Measurements from ENCODE around the gene KCNV2. TPM values are rescaled to one million over a fixed set of nuclear protein-coding genes. Genes with fewer than 3 reads are reported as not detected.

KCNV2 gene
- total RNA-seq, 1 experiment from 2014 or later: not detected

DNA sequence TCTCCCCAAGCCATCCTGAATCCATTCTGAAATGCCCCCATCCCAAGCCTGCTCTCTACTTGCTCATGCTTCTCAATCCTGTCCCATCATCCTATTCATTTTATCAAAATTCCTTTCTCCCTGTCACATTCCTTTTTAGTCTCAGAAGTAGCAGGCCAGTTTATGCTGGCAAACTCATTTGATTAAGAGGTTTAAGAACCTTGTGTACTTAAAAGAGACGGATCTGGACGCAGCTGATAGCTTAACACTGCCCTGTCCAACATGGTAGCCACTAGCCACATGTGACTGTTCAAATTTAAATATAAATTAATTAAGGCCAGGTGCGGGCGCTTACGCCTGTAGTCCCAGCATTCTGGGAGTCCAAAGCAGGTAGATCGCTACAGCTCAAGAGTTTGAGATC, 5.6 kb upstream of the KCNV2 start:
- no peak for DNase-seq (ENCODE audit: low read depth)
- in situ Hi-C loops (cut with HindIII; ENCODE audit: low pct_unique_long_range_greater_than_20kb, low sequenced_read_pairs): no loop called here

DNA sequence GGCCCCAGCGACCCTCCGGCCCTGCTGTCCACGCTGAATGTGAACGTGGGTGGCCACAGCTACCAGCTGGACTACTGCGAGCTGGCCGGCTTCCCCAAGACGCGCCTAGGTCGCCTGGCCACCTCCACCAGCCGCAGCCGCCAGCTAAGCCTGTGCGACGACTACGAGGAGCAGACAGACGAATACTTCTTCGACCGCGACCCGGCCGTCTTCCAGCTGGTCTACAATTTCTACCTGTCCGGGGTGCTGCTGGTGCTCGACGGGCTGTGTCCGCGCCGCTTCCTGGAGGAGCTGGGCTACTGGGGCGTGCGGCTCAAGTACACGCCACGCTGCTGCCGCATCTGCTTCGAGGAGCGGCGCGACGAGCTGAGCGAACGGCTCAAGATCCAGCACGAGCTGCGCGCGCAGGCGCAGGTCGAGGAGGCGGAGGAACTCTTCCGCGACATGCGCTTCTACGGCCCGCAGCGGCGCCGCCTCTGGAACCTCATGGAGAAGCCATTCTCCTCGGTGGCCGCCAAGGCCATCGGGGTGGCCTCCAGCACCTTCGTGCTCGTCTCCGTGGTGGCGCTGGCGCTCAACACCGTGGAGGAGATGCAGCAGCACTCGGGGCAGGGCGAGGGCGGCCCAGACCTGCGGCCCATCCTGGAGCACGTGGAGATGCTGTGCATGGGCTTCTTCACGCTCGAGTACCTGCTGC, 839 bp downstream of the KCNV2 start:
- DNase-seq (ENCODE audit: low read depth): no peak
- in situ Hi-C loops (cut with HindIII; ENCODE audit: low pct_unique_long_range_greater_than_20kb, low sequenced_read_pairs): no loop called here

DNA sequence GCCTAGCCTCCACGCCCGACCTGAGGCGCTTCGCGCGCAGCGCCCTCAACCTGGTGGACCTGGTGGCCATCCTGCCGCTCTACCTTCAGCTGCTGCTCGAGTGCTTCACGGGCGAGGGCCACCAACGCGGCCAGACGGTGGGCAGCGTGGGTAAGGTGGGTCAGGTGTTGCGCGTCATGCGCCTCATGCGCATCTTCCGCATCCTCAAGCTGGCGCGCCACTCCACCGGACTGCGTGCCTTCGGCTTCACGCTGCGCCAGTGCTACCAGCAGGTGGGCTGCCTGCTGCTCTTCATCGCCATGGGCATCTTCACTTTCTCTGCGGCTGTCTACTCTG, 1.4 kb downstream of the KCNV2 start:
- in situ Hi-C loops (cut with HindIII; ENCODE audit: low pct_unique_long_range_greater_than_20kb, low sequenced_read_pairs): no loop called here

DNA sequence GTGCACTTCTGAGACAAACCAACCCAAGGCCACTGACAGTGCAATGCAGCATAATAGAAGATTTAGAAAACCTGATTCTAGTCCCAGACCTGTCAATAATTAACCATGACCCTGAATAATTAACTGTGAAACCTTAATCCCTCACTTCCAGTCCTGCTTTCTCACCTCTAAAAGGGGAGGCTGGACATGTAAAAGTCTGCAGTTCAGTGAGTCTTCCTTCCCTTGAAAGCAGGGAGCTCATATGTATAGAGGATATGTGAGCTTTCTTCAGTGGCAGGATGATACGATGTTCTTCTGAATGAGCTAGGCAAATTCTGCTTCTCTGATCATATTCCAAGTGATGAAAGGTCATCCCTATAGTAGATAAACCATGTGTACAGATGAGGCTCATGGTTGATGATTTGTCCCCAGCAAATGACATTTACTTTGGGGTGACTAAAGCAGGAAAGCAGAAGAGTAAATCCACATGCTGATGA, 2.9 kb downstream of the KCNV2 start:
- peak; percentile 42 for DNase-seq (ENCODE audit: low read depth)

More for the DNA sequence above, 1.4 kb downstream of the KCNV2 start:
- DNase-seq (ENCODE audit: low read depth): no peak

DNA sequence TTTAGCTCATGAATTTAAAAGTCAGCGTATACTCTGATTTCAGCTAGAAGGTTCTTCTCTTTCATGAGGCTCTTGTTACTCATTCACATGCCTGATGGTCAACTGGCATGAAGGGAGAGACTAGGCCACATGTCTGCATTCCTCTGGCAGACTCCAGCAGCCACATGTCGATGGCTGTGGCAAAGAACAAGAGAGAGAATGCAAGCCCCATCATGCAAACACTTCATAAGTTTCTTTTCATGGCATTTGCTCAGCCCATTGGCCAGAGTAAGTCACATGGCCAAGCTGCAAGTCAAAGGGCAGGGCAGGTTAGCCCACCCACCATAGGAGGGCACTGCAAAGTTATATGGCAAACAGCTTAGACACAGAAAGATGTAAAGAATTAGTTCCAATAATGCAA, 5.4 kb downstream of the KCNV2 start:
- DNase-seq (ENCODE audit: low read depth): peak; percentile 36
- in situ Hi-C loops (cut with HindIII; ENCODE audit: low pct_unique_long_range_greater_than_20kb, low sequenced_read_pairs): no loop called here

More for the DNA sequence above, 2.9 kb downstream of the KCNV2 start:
- in situ Hi-C loops (cut with HindIII; ENCODE audit: low pct_unique_long_range_greater_than_20kb, low sequenced_read_pairs): no loop called here

DNA sequence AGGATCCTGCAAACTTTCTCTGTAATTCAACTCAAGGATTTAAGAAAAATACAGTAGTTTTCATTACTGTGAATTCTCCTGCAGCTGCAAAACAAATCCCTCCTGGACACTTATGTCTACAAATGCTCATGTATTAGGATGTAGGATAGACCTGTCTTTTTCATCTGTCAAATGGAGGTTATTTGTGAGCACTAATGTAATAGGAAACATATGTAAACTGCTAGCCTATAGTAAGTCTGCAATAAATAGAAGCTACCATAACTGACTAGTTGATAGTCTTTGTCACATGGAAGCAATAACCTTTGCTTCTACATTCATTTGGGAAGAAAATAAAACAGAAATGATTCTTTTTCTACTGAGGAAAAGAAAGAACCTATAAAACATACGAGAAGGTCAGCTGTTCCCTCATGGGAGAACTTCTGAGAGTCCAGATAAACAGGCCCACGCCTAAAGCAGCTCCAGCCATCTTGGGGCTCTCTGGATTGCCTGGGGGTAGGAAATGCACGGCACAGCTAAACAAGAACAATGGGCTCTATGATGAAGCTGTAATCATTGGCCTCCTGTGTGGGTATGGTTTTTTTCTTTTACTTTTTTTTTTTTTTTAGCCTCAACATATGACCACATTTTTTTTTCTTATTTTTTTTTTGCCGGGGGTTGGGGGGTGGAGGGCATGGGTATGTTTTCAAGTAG, 6.2 kb downstream of the KCNV2 start:
- no peak for DNase-seq (ENCODE audit: low read depth)
- in situ Hi-C loops (cut with HindIII; ENCODE audit: low pct_unique_long_range_greater_than_20kb, low sequenced_read_pairs): no loop called here

DNA sequence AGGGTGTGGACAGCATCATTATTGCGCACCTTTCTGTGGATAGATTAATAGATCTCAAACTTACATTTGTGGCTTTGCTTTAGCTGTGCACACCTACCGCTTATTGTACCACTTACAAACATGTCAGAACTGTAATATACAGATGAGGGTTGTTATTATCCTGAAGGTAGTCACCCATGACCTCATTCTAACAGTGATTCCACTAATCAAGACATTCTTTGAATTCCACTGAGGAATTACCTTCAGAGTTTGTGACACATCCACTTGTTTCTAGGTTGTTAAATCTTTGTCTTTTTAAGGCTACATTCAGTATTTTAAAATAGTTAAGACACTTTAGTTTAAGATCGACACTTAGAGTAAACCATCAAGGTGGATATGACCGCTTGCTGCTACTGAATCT, 7.8 kb downstream of the KCNV2 start:
- in situ Hi-C loops (cut with HindIII; ENCODE audit: low pct_unique_long_range_greater_than_20kb, low sequenced_read_pairs): no loop called here
- DNase-seq (ENCODE audit: low read depth): no peak

DNA sequence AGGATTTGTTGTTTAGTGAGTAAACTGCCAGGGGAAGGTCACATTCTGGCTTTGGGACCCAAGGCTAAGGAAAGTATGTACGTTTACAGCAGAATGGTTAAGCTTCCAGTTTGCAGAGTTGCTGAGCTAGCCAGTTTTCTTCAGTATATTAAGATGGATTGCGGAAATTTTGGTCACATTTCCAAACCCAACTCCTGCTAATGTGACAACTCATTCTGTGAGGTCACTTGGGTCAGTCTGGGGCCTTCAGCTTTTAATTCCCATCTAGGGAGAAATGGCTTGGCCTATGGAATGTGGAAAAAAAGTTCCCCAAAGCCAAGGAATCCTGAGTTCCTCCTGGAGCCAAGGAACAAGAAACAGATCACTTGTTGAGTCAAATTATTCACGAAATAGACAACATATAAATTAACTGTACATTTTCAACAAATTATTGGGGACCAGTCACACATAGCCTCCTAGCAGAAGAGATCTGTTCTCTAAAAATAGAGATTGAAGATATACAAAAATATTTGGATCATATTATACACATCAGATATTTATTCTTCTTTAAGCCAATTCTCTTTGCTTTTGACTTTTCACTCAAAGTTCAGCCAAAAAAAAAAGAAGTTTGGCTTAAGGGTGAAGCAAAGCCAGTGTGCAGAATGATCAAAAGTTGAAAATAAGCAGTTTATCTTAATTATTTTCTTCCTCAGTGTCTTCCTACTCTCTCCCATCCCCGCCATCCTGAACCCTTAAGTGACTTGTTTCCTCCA, 8.8 kb downstream of the KCNV2 start:
- in situ Hi-C loops (cut with HindIII; ENCODE audit: low pct_unique_long_range_greater_than_20kb, low sequenced_read_pairs): no loop called here

DNA sequence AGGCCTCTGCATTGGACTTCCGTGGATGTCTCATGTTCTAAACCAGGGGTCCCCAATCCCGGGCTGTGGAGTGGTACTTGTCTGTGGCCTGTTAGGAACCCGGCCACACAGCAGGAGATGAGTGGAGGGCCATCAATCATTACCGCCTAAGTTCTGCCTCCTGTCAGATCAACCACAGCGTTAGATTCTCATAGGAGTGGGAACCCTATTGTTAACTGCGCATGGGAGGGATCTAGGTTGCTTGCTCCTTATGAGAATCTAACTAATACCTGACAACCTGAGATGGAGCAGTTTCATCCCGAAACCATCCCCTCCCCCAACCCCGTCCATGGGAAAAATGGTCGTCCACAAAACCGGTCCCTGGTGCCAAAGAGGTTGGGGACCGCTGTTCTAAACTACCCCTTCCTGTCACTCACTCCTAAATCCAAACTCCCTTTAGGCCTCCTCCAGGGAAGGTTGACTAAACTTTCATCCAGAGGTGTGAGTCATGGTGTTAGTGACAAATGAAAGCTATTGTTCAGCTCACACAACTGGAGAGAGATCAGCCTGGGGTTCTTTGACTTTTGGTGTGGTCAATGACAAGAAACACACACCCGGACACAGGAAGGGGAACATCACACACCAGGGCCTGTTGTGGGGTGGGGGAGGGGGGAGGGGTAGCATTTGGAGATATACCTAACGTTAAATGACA, 9.5 kb downstream of the KCNV2 start:
- in situ Hi-C loops (cut with HindIII; ENCODE audit: low pct_unique_long_range_greater_than_20kb, low sequenced_read_pairs): no loop called here
- DNase-seq (ENCODE audit: low read depth): no peak

More for the DNA sequence above, 8.8 kb downstream of the KCNV2 start:
- no peak for DNase-seq (ENCODE audit: low read depth)

DNA sequence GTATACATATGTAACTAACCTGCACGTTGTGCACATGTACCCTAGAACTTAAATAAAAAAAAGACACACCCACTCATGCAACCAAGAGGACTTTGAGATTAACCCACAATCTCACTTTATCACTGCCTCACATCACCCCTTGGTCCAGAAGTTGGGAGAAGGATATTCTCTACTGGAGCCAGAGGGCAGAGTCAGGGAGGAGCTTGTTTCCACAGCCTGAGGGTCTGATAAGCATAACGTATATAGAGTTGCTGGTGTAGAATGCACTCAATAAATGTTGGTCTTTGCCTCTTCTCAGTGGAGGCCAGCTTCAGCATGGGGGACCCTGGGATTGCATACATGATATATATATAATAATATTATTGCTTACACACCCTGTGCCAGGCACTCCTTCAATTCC, 10.1 kb downstream of the KCNV2 start:
- no peak for DNase-seq (ENCODE audit: low read depth)
- in situ Hi-C loops (cut with HindIII; ENCODE audit: low pct_unique_long_range_greater_than_20kb, low sequenced_read_pairs): no loop called here

DNA sequence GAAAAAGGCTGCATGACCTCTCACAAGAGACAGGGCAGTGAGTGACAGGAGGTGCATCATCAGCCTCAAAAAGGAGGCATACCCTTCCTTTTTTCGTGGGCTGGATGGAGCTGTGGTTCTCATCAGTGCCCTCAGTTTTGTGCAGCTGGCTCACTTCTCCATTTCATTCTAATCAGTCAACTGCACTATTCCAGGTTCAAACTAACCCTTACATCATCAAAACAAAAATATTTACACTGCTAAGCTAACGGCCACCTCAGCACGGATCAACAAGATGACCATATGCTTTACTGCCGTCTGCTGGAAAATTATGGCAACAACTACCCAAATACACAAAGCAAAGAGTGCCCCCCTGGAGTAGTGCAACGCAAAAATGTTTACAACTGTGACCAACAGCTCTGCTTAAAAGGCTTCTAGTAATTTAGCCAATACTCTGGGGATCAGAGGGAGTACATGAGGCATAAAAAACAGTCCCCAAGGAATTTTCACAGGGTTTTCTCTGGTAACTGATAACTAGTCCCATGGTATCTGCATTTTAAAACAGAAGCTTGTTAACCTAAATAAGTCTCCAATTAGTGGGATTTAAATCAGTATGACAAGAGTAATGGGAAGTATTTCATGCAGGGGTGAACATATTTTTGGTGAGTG, 10.8 kb downstream of the KCNV2 start:
- in situ Hi-C loops (cut with HindIII; ENCODE audit: low pct_unique_long_range_greater_than_20kb, low sequenced_read_pairs): no loop called here
- peak; percentile 69 for DNase-seq (ENCODE audit: low read depth)

DNA sequence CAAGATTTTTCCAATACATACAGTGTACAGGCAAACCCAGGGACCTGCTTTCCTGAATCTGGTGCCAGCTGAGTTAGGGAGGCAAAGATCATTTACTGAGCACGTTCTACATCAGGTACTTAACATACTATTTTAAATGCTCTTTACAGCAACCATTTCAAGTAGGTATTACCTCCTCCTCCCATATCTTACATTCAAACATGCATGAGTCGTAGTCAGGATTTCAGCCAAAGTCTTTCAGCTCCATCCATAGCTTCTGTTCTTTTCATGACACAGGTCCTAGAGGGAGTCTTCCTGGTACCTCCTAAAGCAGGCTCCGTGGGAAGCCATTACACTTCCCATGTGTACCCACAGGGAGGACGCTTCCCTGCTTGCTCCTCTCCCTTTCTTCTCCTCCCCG, 11.7 kb downstream of the KCNV2 start:
- no peak for DNase-seq (ENCODE audit: low read depth)
- in situ Hi-C loops (cut with HindIII; ENCODE audit: low pct_unique_long_range_greater_than_20kb, low sequenced_read_pairs): no loop called here

DNA sequence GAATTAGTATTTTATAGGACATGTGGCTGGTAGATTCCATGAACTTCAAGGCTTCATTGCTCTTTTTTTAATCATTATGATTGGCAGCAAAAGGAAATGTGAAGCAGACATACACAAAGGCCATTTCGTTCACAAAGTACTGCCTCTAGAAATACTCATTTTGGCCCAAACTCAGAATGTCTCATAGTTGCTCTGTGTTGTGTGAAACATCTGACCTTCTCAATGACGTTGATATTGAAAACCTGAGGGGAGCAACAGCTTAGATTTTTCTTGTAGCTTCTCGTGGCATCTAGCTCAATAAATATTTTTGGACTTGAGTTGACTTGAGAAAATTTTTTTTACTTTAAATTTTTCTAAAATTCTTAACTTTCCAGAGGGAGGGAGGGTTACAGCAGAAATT, 12.4 kb downstream of the KCNV2 start:
- DNase-seq (ENCODE audit: low read depth): no peak
- in situ Hi-C loops (cut with HindIII; ENCODE audit: low pct_unique_long_range_greater_than_20kb, low sequenced_read_pairs): no loop called here

DNA sequence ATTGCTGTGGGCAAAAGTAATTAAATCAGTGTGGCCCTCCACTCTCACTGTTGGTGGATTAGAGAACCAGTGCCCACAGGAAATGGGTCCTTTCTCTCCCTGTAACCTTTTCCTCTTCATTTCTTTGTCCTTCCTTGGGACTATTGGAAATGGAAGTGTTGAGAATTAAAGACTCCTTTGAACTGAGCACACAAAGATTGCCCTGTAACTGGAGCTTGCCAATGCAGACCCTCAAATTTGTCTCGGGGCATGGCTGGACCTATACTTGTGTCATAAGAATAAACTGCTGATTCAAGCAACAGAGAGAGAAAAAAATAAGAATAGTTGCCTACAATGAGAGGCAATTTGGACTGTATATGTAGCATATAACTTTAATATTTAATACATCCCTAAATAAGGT, 13.7 kb downstream of the KCNV2 start:
- no peak for DNase-seq (ENCODE audit: low read depth)

DNA sequence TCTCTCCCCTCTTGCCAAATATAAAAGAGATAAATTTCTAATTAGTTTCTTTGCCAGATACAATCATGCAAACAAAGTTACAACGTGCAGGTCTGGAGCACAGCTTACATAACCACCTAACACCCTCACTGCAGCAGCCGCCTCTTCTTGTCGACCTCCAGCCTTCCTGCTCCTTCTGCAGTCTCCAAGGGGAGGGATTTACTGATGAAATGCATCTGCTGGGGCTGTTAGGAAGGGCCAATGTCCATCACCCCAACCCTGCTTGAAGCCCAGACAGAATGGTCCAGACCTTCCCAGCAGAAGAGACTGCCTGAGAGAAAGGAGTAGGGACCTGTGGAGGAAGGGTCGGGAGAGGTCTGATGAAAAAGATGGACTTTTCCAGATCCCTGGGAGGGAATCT, 15.2 kb downstream of the KCNV2 start:
- DNase-seq (ENCODE audit: low read depth): no peak
- in situ Hi-C loops (cut with HindIII; ENCODE audit: low pct_unique_long_range_greater_than_20kb, low sequenced_read_pairs): no loop called here

More for the DNA sequence above, 13.7 kb downstream of the KCNV2 start:
- in situ Hi-C loops (cut with HindIII; ENCODE audit: low pct_unique_long_range_greater_than_20kb, low sequenced_read_pairs): no loop called here

DNA sequence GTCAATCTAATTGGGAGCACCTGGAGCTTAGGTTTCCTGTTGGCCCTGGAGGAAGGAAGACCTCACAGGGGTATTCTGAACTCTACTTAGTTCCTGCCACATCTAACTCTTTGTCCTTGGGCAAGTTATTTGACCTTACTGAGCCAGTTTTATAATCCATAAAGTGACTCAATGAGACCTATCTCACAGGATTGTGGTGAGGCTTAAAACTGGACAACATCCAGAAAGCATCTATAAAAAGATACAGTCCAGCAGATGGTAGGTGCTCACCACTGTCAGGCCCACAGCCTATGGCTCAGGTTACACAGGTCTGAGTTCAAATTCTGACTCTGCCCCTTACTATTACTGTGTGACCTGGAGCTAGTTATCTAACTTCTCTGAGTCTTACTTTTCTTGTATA, 23.3 kb downstream of the KCNV2 start:
- DNase-seq (ENCODE audit: low read depth): no peak
- in situ Hi-C loops (cut with HindIII; ENCODE audit: low pct_unique_long_range_greater_than_20kb, low sequenced_read_pairs): no loop called here

DNA sequence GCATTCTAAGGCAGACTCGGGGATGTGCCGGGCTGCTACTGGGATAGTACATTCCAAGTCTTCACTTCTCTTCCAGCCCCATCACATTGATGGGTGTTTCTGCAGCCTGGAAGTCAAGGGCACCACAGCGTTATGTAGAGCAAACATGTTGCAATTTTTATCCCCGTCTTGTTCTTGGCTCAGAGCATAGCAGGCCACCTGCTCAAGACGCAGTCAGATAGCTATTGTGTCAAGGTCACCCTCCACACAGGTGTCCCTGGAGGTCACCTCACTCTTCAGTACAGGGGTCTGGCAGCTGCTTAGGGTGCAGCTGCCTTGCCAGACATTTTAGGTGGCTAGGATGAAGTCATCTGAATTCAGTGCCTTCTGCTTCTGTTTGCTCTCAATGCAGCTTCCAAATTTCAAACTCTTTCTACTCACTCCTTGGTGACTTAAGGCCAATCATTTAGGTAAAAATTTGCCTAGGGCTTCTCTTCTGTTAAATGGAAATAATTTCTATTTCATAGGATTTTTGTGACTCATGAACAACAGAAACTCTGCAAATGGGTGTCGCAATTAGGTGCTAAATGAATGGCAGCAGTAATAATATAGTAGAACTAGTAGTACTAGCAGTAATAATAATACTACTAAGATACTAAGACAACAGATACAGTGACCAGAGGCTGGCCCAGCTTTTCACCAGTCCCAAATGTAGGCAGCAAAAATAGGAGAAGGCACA, 24.3 kb downstream of the KCNV2 start:
- DNase-seq (ENCODE audit: low read depth): no peak
- in situ Hi-C loops (cut with HindIII; ENCODE audit: low pct_unique_long_range_greater_than_20kb, low sequenced_read_pairs): no loop called here

DNA sequence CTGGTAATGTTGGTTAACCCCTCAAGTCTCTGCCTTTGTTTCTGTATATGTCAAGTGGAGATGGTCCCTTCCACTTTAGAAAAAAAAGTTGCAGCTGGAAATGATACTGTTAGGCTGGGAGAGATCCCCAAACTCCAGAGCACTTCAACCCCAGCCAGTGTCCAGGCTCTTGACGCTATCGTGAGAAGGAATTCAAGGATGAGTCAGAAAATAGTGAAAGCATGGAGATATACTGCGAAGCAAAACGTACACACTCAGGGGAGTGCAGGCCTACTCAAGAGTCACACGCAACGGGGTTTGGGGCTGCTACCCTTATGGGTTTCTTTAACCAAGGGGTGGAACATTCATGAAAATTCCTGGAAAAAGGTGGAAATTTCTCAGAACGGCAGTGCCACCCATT, 24.9 kb downstream of the KCNV2 start:
- in situ Hi-C loops (cut with HindIII; ENCODE audit: low pct_unique_long_range_greater_than_20kb, low sequenced_read_pairs): no loop called here
- no peak for DNase-seq (ENCODE audit: low read depth)

All from Caki2 (cell line).